ENCODE data around the gene ETFB. TPM values are rescaled to one million over a fixed set of nuclear protein-coding genes. Genes with fewer than 3 reads are reported as not detected.

The ETFB gene
- total RNA-seq, 4 donors from 2014 or later, result 56.7 to 69.7 (median 63.6) TPM

GRCh38 chr19:51324167-51324481 lies 42.1 kb downstream of the ETFB start:
- H3K27me3 ChIP-seq, result peaks cover 66% of the 10 kb centered on the region
- WGBS, result 67% methylated on average over 6 of the region's 6 CpGs
- H3K4me1 ChIP-seq, result peaks cover 14% of the 10 kb centered on the region

DNA sequence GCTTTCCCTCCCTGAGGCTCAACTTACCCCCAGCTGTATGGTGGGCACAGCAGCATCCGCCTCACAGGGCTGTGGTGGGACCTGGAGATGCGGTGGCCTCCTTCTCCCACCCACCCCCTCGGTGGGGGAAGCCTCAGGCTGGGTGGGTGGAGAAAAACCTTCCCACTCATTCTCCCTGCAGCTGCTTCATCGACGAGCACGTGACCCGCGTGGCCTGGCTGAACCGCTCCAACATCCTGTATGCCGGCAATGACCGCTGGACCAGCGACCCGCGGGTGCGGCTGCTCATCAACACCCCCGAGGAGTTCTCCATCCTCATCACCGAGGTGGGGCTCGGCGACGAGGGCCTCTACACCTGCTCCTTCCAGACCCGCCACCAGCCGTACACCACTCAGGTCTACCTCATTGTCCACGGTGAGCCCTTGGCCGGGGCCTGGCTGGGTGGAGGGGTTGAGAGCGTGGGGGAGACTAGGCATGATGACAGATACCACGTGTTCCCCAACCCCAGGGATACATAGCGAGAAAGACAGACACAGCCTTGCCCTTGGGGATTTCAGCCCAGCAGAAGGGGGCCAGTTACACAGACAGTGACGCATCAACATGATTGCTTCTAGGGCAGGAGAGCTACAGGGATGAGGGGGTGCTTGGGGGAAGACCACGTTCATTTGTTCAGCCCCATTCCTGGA lies 42.6 kb downstream of the ETFB start:
- WGBS, result 80% methylated on average over 24 of the region's 29 CpGs
- Histone ChIP-seq H3K9me3 (no peaks in the 10 kb centered on the region), H3K27ac (no peak overlapping the region), H3K4me3 (no peak overlapping the region), H3K4me1 (peaks cover 14% of the 10 kb centered on the region), H3K36me3 (no peaks in the 10 kb centered on the region), H3K27me3 (peaks cover 64% of the 10 kb centered on the region)
- TF ChIP-seq CTCF (IDR thresholded peaks at IDR 0.05) (no peak), POLR2A (IDR thresholded peaks at IDR 0.05) (no peak), POLR2AphosphoS5 (IDR thresholded peaks at IDR 0.05) (no peak), EP300 (IDR thresholded peaks at IDR 0.05) (no peak)
- DNase-seq (ENCODE audit: low spot score in 2 of 2), result no peak

More at GRCh38 chr19:51324167-51324481, 42.1 kb downstream of the ETFB start:
- TF ChIP-seq POLR2AphosphoS5 (IDR thresholded peaks at IDR 0.05), result no peak
- no peak for TF ChIP-seq POLR2A (IDR thresholded peaks at IDR 0.05)
- no peak for TF ChIP-seq EP300 (IDR thresholded peaks at IDR 0.05)
- TF ChIP-seq CTCF (IDR thresholded peaks at IDR 0.05), result no peak
- Histone ChIP-seq H3K27ac (no peak overlapping the region), H3K9me3 (no peaks in the 10 kb centered on the region), H3K36me3 (no peaks in the 10 kb centered on the region), H3K4me3 (no peak overlapping the region)
- DNase-seq (ENCODE audit: low spot score in 2 of 2), result no peak

DNA sequence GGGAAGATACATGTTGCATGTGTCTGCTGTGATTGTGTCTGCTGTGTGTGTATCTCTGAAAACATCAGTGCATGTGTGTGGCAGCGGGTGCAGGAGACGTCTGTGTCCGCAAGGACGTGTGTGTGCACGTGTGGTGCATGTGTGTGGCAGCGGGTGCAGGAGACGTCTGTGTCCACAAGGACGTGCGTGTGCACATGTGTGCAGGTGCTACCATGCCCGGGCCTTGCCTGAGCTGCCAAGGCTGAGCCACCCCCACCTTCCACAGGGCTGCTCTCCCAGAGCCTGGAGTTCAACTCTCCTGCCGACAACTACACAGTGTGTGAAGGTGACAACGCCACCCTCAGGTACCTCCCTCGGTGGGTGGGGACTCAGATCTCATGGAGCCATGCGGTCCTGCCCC lies 44.4 kb downstream of the ETFB start:
- H3K27me3 ChIP-seq, result peaks cover 55% of the 10 kb centered on the region

GRCh38 chr19:51320280-51320657 lies 45.9 kb downstream of the ETFB start:
- WGBS, result 34% methylated on average over 7 of the region's 14 CpGs
- TF ChIP-seq CTCF (IDR thresholded peaks at IDR 0.05) (no peak), POLR2A (IDR thresholded peaks at IDR 0.05) (no peak), POLR2AphosphoS5 (IDR thresholded peaks at IDR 0.05) (no peak), EP300 (IDR thresholded peaks at IDR 0.05) (no peak)
- Histone ChIP-seq H3K9me3 (no peaks in the 10 kb centered on the region), H3K27ac (no peak overlapping the region), H3K36me3 (no peaks in the 10 kb centered on the region), H3K4me1 (no peaks in the 10 kb centered on the region), H3K27me3 (peaks cover 45% of the 10 kb centered on the region), H3K4me3 (no peak overlapping the region)
- DNase-seq (ENCODE audit: low spot score in 2 of 2), result no peak

More for the DNA sequence above, 44.4 kb downstream of the ETFB start:
- Histone ChIP-seq H3K4me1 (no peaks in the 10 kb centered on the region), H3K9me3 (no peaks in the 10 kb centered on the region), H3K36me3 (no peaks in the 10 kb centered on the region), H3K4me3 (no peak overlapping the region), H3K27ac (no peak overlapping the region)
- no peak for DNase-seq (ENCODE audit: low spot score in 2 of 2)
- WGBS, result 61% methylated on average over 13 of the region's 14 CpGs
- TF ChIP-seq POLR2A (IDR thresholded peaks at IDR 0.05) (no peak), CTCF (IDR thresholded peaks at IDR 0.05) (no peak), EP300 (IDR thresholded peaks at IDR 0.05) (no peak), POLR2AphosphoS5 (IDR thresholded peaks at IDR 0.05) (no peak)

DNA sequence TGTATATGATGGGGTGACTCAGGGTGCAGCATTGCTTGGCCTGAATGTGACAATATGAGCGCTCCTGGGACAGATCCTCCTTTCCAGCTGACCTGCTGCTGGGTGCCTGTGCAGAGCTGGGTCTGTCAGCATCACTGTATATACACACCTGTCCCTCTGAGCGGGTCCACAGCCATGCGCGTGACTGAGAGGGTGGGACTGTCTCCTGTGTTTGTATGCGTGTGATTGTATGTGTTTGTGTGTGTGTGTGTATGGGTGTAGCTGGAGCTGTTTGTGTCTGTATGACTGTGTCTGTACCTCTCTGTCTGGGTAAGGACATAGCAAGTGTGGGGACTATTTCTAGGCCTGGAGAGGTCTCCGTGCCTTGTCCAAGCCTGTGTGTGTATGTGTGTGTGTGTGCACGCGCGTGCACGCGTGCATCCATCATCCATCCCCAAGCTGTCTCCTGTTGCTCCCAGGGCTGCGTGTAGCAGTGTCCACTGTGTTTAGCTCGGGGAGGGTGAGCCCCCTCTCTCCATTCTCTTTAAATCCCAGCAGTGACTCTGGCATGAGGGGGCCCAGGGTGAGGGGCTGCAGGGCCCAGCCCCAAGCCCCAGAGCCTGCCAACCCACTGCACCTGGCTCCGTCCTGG lies 46.4 kb downstream of the ETFB start:
- TF ChIP-seq POLR2A (IDR thresholded peaks at IDR 0.05) (no peak), CTCF (IDR thresholded peaks at IDR 0.05) (no peak)
- Histone ChIP-seq H3K36me3 (no peaks in the 10 kb centered on the region), H3K4me1 (no peaks in the 10 kb centered on the region), H3K9me3 (no peaks in the 10 kb centered on the region), H3K4me3 (no peak overlapping the region), H3K27ac (no peak overlapping the region), H3K27me3 (peaks cover 50% of the 10 kb centered on the region)
- DNase-seq (ENCODE audit: low spot score in 2 of 2), result no peak
- 82% methylated on average over 13 of the region's 14 CpGs for WGBS
